Nephron progenitor cell (in vitro differentiated cells): Measurements from ENCODE around the gene OR4F15.

Source experiments
- DNase-seq: peaks from one replicate; pipeline ENCODE4 v3.0.0; 2021
- H3K27ac Mint-ChIP-seq: 2 replicates; pipeline ENCODE4 v1.8.0; 2021; ENCODE audit warnings: mild to moderate bottlenecking, moderate library complexity, mixed read lengths
- H3K27me3 Mint-ChIP-seq: 2 replicates; pipeline ENCODE4 v1.8.0; 2021; ENCODE audit warnings: mild to moderate bottlenecking, low read depth, mixed read lengths; ENCODE audit not compliant: poor library complexity
- H3K36me3 Mint-ChIP-seq: 2 replicates; pipeline ENCODE4 v1.8.0; 2021; ENCODE audit warnings: low read depth, mixed read lengths
- H3K4me1 Mint-ChIP-seq: 2 replicates; pipeline ENCODE4 v1.8.0; 2021; ENCODE audit warnings: mixed read lengths
- H3K4me3 Mint-ChIP-seq: 2 replicates; pipeline ENCODE4 v1.8.0; 2021; ENCODE audit warnings: mild to moderate bottlenecking, moderate library complexity, mixed read lengths
- H3K9me3 Mint-ChIP-seq: 2 replicates; pipeline ENCODE4 v1.8.0; 2021; ENCODE audit warnings: mild to moderate bottlenecking, moderate library complexity, mixed read lengths
- TF ChIP-seq, protein P1 (sequence below): fragments of 200-600 bp; sonication (generic); IDR thresholded peaks from 2 replicates; pipeline ENCODE4 v1.5.0; 2021; ENCODE audit warnings: antibody characterized with exemption

Gene OR4F15

DNA sequence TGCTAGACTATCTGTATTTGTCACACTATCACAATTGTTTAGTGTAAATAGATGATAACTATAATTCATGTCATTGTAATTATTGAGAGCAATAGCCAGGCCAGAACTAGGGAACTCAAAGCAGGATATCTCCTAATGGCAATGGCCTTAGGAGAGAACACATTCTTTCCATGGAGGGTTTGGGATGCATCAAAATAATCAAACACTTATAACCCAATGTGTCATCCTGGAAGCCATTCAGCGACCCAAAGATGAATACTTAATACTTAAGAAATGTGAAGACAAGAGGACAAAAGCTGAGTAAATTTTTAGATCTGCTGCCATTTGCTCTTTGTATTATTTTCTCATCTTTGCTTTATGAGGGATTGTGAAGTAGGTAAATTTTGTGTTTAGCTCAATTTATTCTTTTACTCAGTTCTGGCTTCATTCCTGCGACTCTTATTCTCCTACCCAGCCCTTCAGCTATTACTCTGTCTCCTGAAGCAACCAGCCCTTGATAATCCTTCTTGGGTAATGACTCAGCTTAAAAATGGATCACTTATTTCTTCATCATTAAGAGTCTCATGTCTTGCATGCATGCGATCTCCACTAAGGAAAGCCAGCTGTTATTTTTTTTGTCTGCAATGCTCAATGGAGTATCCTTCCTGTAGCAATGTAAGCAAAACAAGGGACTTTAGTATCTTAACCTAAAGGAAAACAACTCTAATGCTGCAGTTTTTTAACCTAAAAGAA, 2.0 kb downstream of the OR4F15 start:
- H3K36me3 Mint-ChIP-seq, result no peaks in the 10 kb centered on the region
- no peak for DNase-seq
- H3K4me1 Mint-ChIP-seq, result no peaks in the 10 kb centered on the region
- no peak overlapping the region for H3K27ac Mint-ChIP-seq
- H3K27me3 Mint-ChIP-seq, result peaks cover 41% of the 10 kb centered on the region
- TF ChIP-seq, protein P1, sequence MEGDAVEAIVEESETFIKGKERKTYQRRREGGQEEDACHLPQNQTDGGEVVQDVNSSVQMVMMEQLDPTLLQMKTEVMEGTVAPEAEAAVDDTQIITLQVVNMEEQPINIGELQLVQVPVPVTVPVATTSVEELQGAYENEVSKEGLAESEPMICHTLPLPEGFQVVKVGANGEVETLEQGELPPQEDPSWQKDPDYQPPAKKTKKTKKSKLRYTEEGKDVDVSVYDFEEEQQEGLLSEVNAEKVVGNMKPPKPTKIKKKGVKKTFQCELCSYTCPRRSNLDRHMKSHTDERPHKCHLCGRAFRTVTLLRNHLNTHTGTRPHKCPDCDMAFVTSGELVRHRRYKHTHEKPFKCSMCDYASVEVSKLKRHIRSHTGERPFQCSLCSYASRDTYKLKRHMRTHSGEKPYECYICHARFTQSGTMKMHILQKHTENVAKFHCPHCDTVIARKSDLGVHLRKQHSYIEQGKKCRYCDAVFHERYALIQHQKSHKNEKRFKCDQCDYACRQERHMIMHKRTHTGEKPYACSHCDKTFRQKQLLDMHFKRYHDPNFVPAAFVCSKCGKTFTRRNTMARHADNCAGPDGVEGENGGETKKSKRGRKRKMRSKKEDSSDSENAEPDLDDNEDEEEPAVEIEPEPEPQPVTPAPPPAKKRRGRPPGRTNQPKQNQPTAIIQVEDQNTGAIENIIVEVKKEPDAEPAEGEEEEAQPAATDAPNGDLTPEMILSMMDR, result no peak
- no peak overlapping the region for H3K4me3 Mint-ChIP-seq
- H3K9me3 Mint-ChIP-seq, result no peaks in the 10 kb centered on the region

GRCh38 chr15:101820781-101821180, 8.8 kb downstream of the OR4F15 start:
- no peak overlapping the region for H3K27ac Mint-ChIP-seq
- H3K27me3 Mint-ChIP-seq, result peaks cover 21% of the 10 kb centered on the region
- no peak for DNase-seq
- no peaks in the 10 kb centered on the region for H3K36me3 Mint-ChIP-seq
- no peak overlapping the region for H3K4me3 Mint-ChIP-seq
- no peaks in the 10 kb centered on the region for H3K4me1 Mint-ChIP-seq
- TF ChIP-seq, protein P1, result no peak
- peaks cover 4% of the 10 kb centered on the region for H3K9me3 Mint-ChIP-seq

GRCh38 chr15:101827257-101827656, 15.3 kb downstream of the OR4F15 start:
- peaks cover 14% of the 10 kb centered on the region for H3K27me3 Mint-ChIP-seq
- peaks cover 6% of the 10 kb centered on the region for H3K9me3 Mint-ChIP-seq

GRCh38 chr15:101828774-101829173, 16.8 kb downstream of the OR4F15 start:
- Mint-ChIP-seq H3K27me3 (peaks cover 10% of the 10 kb centered on the region), H3K9me3 (peaks cover 10% of the 10 kb centered on the region), H3K27ac (no peak overlapping the region), H3K4me3 (no peak overlapping the region), H3K36me3 (no peaks in the 10 kb centered on the region), H3K4me1 (no peaks in the 10 kb centered on the region)
- TF ChIP-seq, protein P1, result no peak
- DNase-seq, result no peak

More at GRCh38 chr15:101827257-101827656, 15.3 kb downstream of the OR4F15 start:
- Mint-ChIP-seq H3K4me1 (no peaks in the 10 kb centered on the region), H3K36me3 (no peaks in the 10 kb centered on the region), H3K4me3 (no peak overlapping the region), H3K27ac (no peak overlapping the region)
- no peak for DNase-seq
- TF ChIP-seq, protein P1, result no peak

DNA sequence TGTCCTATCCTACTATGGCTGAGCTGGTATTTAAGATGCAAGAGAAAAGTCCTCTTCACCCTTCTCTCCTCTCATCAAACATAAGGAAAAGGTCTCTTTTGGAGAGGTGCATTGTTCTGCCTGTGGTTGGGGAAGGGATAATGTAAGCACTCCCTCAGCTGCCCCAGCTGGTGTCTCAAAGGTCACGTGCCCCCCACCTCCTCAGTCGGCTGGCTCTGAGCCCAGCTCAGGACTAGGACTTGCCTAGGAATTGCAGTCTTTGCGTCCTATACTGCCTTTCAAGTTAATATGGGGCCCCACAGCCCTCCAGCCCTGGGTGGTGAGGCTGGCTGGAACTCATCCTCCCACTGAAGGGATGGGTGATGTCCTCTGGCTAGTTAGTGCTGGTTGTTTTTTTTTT, 29.7 kb downstream of the OR4F15 start:
- H3K4me1 Mint-ChIP-seq, result no peaks in the 10 kb centered on the region

More for the DNA sequence above, 29.7 kb downstream of the OR4F15 start:
- peaks cover 6% of the 10 kb centered on the region for H3K27me3 Mint-ChIP-seq
- no peak overlapping the region for H3K4me3 Mint-ChIP-seq
- peaks cover 7% of the 10 kb centered on the region for H3K9me3 Mint-ChIP-seq
- no peak for DNase-seq
- no peak overlapping the region for H3K27ac Mint-ChIP-seq
- no peaks in the 10 kb centered on the region for H3K36me3 Mint-ChIP-seq
- TF ChIP-seq, protein P1, result no peak
